KMS-11 (cell line): Measurements from ENCODE around the gene NPY4R2.
"Not testable (repeated sequence)": the region's sequence is repeated elsewhere in the genome, so short reads cannot be mapped to it uniquely, and the experiment has no call there.

Source experiments
- H2AFZ ChIP-seq: fragments of 200-600 bp; sonication (generic); 2 replicates; pipeline ENCODE4 v1.6.1; 2016; ENCODE audit warnings: antibody characterized with exemption, mixed run types, low read depth
- H3K27ac ChIP-seq: fragments of 200-600 bp; sonication (generic); 2 replicates; pipeline ENCODE4 v1.6.1; 2016; ENCODE audit warnings: mild to moderate bottlenecking, mixed run types
- H3K27me3 ChIP-seq: fragments of 200-600 bp; sonication (generic); 2 replicates; pipeline ENCODE4 v1.6.1; 2017; ENCODE audit warnings: mild to moderate bottlenecking, low read depth, mixed run types, moderate library complexity; ENCODE audit not compliant: insufficient read depth
- H3K36me3 ChIP-seq: fragments of 200-600 bp; sonication (generic); 2 replicates; pipeline ENCODE4 v1.6.1; 2017; ENCODE audit warnings: mild to moderate bottlenecking, mixed run types; ENCODE audit not compliant: insufficient read depth
- H3K4me1 ChIP-seq: fragments of 200-600 bp; sonication (generic); 2 replicates; pipeline ENCODE4 v1.6.1; 2016; ENCODE audit warnings: mild to moderate bottlenecking, low read depth, mixed run types; ENCODE audit not compliant: poor library complexity, severe bottlenecking
- H3K4me2 ChIP-seq: fragments of 200-600 bp; sonication (generic); 2 replicates; pipeline ENCODE4 v1.7.0; 2016; ENCODE audit warnings: mild to moderate bottlenecking, mixed run types
- H3K4me3 ChIP-seq: fragments of 200-600 bp; sonication (generic); IDR thresholded peaks from 2 replicates; pipeline ENCODE4 v1.6.1; 2017; ENCODE audit warnings: low read depth, low read length, mixed read lengths; ENCODE audit not compliant: insufficient read depth
- H3K79me2 ChIP-seq: fragments of 200-600 bp; sonication (generic); 2 replicates; pipeline ENCODE4 v1.6.1; 2016; ENCODE audit warnings: low read depth, mixed run types; ENCODE audit not compliant: insufficient read depth
- H3K9ac ChIP-seq: fragments of 200-600 bp; sonication (generic); 2 replicates; pipeline ENCODE4 v1.6.1; 2016; ENCODE audit warnings: mild to moderate bottlenecking, mixed run types
- H4K20me1 ChIP-seq: fragments of 200-600 bp; sonication (generic); 2 replicates; pipeline ENCODE4 v1.6.1; 2016; ENCODE audit warnings: mild to moderate bottlenecking, mixed run types; ENCODE audit not compliant: insufficient read depth

NPY4R2 gene

GRCh38 chr10:47959677-47960076 lies 41.2 kb downstream of the NPY4R2 start:
- not testable (repeated sequence) for H4K20me1 ChIP-seq, H3K4me1 ChIP-seq, H3K27me3 ChIP-seq, H3K36me3 ChIP-seq, H2AFZ ChIP-seq, H3K27ac ChIP-seq, H3K4me2 ChIP-seq, H3K4me3 ChIP-seq, H3K9ac ChIP-seq, H3K79me2 ChIP-seq

GRCh38 chr10:47960699-47961098 lies 42.2 kb downstream of the NPY4R2 start:
- not testable (repeated sequence) for H3K36me3 ChIP-seq, H2AFZ ChIP-seq, H3K9ac ChIP-seq, H3K27ac ChIP-seq, H3K4me1 ChIP-seq, H3K27me3 ChIP-seq, H3K79me2 ChIP-seq, H3K4me3 ChIP-seq, H4K20me1 ChIP-seq, H3K4me2 ChIP-seq

DNA sequence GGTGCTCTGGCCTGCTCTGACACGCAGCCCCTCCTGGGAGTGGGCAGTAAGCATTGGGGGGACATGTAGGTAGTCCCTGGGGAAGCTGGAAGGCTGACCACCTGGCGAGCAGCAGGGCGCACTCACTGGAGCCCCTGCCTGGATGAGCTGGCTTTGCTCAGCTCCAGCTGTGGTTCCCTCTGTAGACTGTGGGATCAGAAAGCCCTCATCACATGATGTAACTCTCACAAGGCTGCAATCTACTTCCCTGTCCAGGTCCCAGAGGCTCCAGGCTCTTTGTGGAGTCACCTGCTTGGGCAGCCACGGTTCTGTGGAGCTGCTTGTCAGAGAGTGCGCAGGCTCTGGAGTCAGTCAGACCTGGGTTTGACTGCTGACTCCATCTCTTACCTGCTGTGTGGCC lies 44.3 kb downstream of the NPY4R2 start:
- H3K27ac ChIP-seq, H3K79me2 ChIP-seq, H3K4me2 ChIP-seq, H3K9ac ChIP-seq, H3K27me3 ChIP-seq, H2AFZ ChIP-seq, H3K4me3 ChIP-seq, H3K36me3 ChIP-seq, H3K4me1 ChIP-seq, H4K20me1 ChIP-seq: not testable (repeated sequence)

- not testable (repeated sequence) for H3K4me1 ChIP-seq, H2AFZ ChIP-seq, H3K4me3 ChIP-seq, H3K27ac ChIP-seq, H4K20me1 ChIP-seq, H3K4me2 ChIP-seq, H3K9ac ChIP-seq, H3K79me2 ChIP-seq, H3K27me3 ChIP-seq, H3K36me3 ChIP-seq
These were observed 46.0 kb downstream of the NPY4R2 start for GRCh38 chr10:47964280-47965063.

GRCh38 chr10:47968988-47969387 lies 50.5 kb downstream of the NPY4R2 start:
- not testable (repeated sequence) for H3K36me3 ChIP-seq, H3K27me3 ChIP-seq, H3K27ac ChIP-seq, H3K9ac ChIP-seq, H3K79me2 ChIP-seq, H3K4me2 ChIP-seq, H2AFZ ChIP-seq, H3K4me3 ChIP-seq, H4K20me1 ChIP-seq, H3K4me1 ChIP-seq

DNA sequence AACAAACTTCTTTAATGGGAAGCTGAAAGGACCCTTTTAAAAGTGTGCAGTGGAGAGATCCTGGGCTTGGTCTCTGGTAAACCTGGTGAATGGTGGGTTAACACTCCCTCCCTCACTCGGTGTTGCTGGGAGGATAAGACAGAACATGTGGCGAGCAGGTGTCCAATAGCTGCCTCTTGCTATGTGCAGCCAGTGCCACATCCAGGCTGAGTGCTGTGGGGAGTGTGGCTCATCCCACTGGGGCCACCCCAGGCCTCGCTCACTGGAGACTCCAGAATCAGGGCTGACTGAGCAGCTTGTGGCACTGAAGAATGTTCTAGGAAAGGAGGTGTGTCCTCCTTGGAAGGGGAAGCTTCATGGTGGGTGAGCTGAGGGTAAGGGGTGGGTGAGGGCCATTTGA lies 51.6 kb downstream of the NPY4R2 start:
- H3K36me3 ChIP-seq, H4K20me1 ChIP-seq, H2AFZ ChIP-seq, H3K4me1 ChIP-seq, H3K27me3 ChIP-seq, H3K4me3 ChIP-seq, H3K9ac ChIP-seq, H3K4me2 ChIP-seq, H3K79me2 ChIP-seq, H3K27ac ChIP-seq: not testable (repeated sequence)

- H2AFZ ChIP-seq, H3K9ac ChIP-seq, H3K27me3 ChIP-seq, H3K4me2 ChIP-seq, H3K4me3 ChIP-seq, H3K79me2 ChIP-seq, H3K27ac ChIP-seq, H3K36me3 ChIP-seq, H3K4me1 ChIP-seq, H4K20me1 ChIP-seq: not testable (repeated sequence)
These were observed 53.1 kb downstream of the NPY4R2 start for GRCh38 chr10:47971598-47971997.

DNA sequence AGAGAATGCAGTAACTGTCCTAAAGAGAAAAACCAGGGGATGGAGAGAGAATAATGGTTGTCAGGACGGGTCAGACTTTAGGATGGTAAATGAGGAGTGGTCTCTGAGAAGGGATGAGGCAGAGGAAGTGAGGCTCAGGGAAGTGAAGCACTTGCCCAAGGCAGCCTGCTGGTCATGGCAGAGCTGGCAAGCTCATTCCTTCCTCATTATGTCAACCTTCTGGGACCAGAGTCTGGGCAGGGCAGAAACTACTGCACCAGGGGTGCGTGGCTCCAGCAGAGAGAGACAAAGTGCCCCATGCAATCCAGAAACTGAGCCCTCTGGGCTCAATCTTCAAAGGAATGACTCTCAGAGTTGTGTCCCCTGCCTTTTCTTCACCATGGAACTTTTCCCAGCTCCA lies 53.6 kb downstream of the NPY4R2 start:
- H3K4me3 ChIP-seq, H3K27me3 ChIP-seq, H3K79me2 ChIP-seq, H3K4me2 ChIP-seq, H4K20me1 ChIP-seq, H3K36me3 ChIP-seq, H3K4me1 ChIP-seq, H3K27ac ChIP-seq, H2AFZ ChIP-seq, H3K9ac ChIP-seq: not testable (repeated sequence)
